Activated naive CD4-positive, alpha-beta T cell treated with anti-CD3 and anti-CD28 coated beads for 36 hours (primary cell): ENCODE results near the gene BEND6. TPM values are rescaled to one million over a fixed set of nuclear protein-coding genes. Genes with fewer than 3 reads are reported as not detected.

Experiments used
- CTCF ChIA-PET: fragments of 350-600 bp; sonication (Branson Sonifier 250); formaldehyde crosslinking; loops from one replicate; lab custom pipeline; 2021; ENCODE audit warnings: antibody characterized with exemption; lab: Charles Lee
- DNase-seq: peaks from one replicate; pipeline ENCODE4 v3.0.0-alpha.2; 2020
- H3K27ac Mint-ChIP-seq: one replicate; pipeline ENCODE4 v1.8.0; 2021; ENCODE audit warnings: mild to moderate bottlenecking, mixed read lengths
- H3K27me3 Mint-ChIP-seq: one replicate; pipeline ENCODE4 v1.8.0; 2021; ENCODE audit warnings: low read depth, mixed read lengths
- H3K36me3 Mint-ChIP-seq: one replicate; pipeline ENCODE4 v1.8.0; 2021; ENCODE audit warnings: low read depth, mixed read lengths
- H3K4me1 Mint-ChIP-seq: one replicate; pipeline ENCODE4 v1.8.0; 2021; ENCODE audit warnings: low read depth, mixed read lengths
- H3K4me3 Mint-ChIP-seq: one replicate; pipeline ENCODE4 v1.8.0; 2021; ENCODE audit warnings: mild to moderate bottlenecking, moderate library complexity, mixed read lengths
- H3K9me3 Mint-ChIP-seq: one replicate; pipeline ENCODE4 v1.8.0; 2021; ENCODE audit warnings: mixed read lengths
- intact Hi-C: fragments of 100-400 bp; cut with micrococcal nuclease; formaldehyde crosslinking; loops from one replicate; pipeline ENCODE4 v1.15.1; 2023
- total RNA-seq, 2 experiments: library from RNA; stranded (reverse); gene quantifications; one replicate each; pipeline ENCODE4 v1.2.3, GENCODE V29; 2021

The BEND6 gene
- total RNA-seq, 2 experiments from 2014 or later, result not detected

GRCh38 chr6:56961151-56961550, 6.2 kb downstream of the BEND6 start:
- intact Hi-C loops, result no loop called here
- CTCF ChIA-PET, result interaction anchor here (0.6 to 2.6 kb wide), 5 partner anchors 10 to 59 kb away, joined by 3 to 9 read pairs (median 8); no protein-coding TSS in a partner anchor
- DNase-seq, result peak; percentile 16
- H3K4me1 Mint-ChIP-seq, result no peaks in the 10 kb centered on the region
- H3K27me3 Mint-ChIP-seq, result peaks cover 24% of the 10 kb centered on the region
- no peak overlapping the region for H3K27ac Mint-ChIP-seq
- H3K4me3 Mint-ChIP-seq, result no peak overlapping the region
- no peaks in the 10 kb centered on the region for H3K36me3 Mint-ChIP-seq
- H3K9me3 Mint-ChIP-seq, result no peaks in the 10 kb centered on the region

GRCh38 chr6:56962441-56962840, 7.5 kb downstream of the BEND6 start:
- intact Hi-C loops, result no loop called here
- Mint-ChIP-seq H3K4me1 (no peaks in the 10 kb centered on the region), H3K27ac (no peak overlapping the region), H3K4me3 (no peak overlapping the region), H3K27me3 (peaks cover 15% of the 10 kb centered on the region), H3K36me3 (no peaks in the 10 kb centered on the region), H3K9me3 (no peaks in the 10 kb centered on the region)
- CTCF ChIA-PET, result interaction anchor here (1.5 kb wide), 1 partner anchor 58 kb away, joined by 5 read pairs; no protein-coding TSS in a partner anchor
- no peak for DNase-seq

GRCh38 chr6:56963043-56963442, 8.1 kb downstream of the BEND6 start:
- no peak for DNase-seq
- CTCF ChIA-PET, result interaction anchor here (1.5 to 2.3 kb wide), 2 partner anchors 8 to 59 kb away, joined by 5 read pairs; partner anchors contain the start of gene BEND6
- no peaks in the 10 kb centered on the region for H3K4me1 Mint-ChIP-seq
- intact Hi-C loops, result no loop called here
- no peaks in the 10 kb centered on the region for H3K9me3 Mint-ChIP-seq
- H3K27ac Mint-ChIP-seq, result no peak overlapping the region
- H3K4me3 Mint-ChIP-seq, result no peak overlapping the region
- peaks cover 13% of the 10 kb centered on the region for H3K27me3 Mint-ChIP-seq
- H3K36me3 Mint-ChIP-seq, result no peaks in the 10 kb centered on the region

- H3K27ac Mint-ChIP-seq, result no peak overlapping the region
- no peaks in the 10 kb centered on the region for H3K36me3 Mint-ChIP-seq
- CTCF ChIA-PET, result interaction anchor here (0.9 to 2.3 kb wide), 3 partner anchors 9 to 60 kb away, joined by 4 to 5 read pairs (median 5); partner anchors contain the start of gene BEND6
- no peak overlapping the region for H3K4me3 Mint-ChIP-seq
- no peaks in the 10 kb centered on the region for H3K9me3 Mint-ChIP-seq
- H3K27me3 Mint-ChIP-seq, result peaks cover 6% of the 10 kb centered on the region
- no peaks in the 10 kb centered on the region for H3K4me1 Mint-ChIP-seq
- intact Hi-C loops, result no loop called here
- DNase-seq, result no peak
Measured at GRCh38 chr6:56963793-56964192, 8.9 kb downstream of the BEND6 start.

GRCh38 chr6:56965126-56965525, 10.2 kb downstream of the BEND6 start:
- Mint-ChIP-seq H3K4me3 (no peak overlapping the region), H3K36me3 (no peaks in the 10 kb centered on the region), H3K27me3 (peaks cover 2% of the 10 kb centered on the region), H3K9me3 (no peaks in the 10 kb centered on the region), H3K27ac (no peak overlapping the region), H3K4me1 (no peaks in the 10 kb centered on the region)
- DNase-seq, result no peak
- intact Hi-C loops, result no loop called here
- CTCF ChIA-PET, result interaction anchor here (2.3 kb wide), 1 partner anchor 10 kb away, joined by 5 read pairs; the partner anchor contains the start of gene BEND6

GRCh38 chr6:56970849-56971248, 15.9 kb downstream of the BEND6 start:
- intact Hi-C loops, result no loop called here
- DNase-seq, result no peak
- Mint-ChIP-seq H3K9me3 (no peaks in the 10 kb centered on the region), H3K27me3 (peaks cover 2% of the 10 kb centered on the region), H3K27ac (no peak overlapping the region), H3K36me3 (no peaks in the 10 kb centered on the region), H3K4me3 (no peak overlapping the region), H3K4me1 (no peaks in the 10 kb centered on the region)
- CTCF ChIA-PET, result no interaction called here

GRCh38 chr6:56977192-56977591, 22.3 kb downstream of the BEND6 start:
- Mint-ChIP-seq H3K4me1 (no peaks in the 10 kb centered on the region), H3K4me3 (no peak overlapping the region), H3K9me3 (peaks cover 4% of the 10 kb centered on the region), H3K27ac (no peak overlapping the region), H3K27me3 (peaks cover 8% of the 10 kb centered on the region), H3K36me3 (no peaks in the 10 kb centered on the region)
- intact Hi-C loops, result no loop called here
- CTCF ChIA-PET, result no interaction called here
- no peak for DNase-seq

- intact Hi-C loops, result no loop called here
- no peak for DNase-seq
- peaks cover 8% of the 10 kb centered on the region for H3K27me3 Mint-ChIP-seq
- no peak overlapping the region for H3K27ac Mint-ChIP-seq
- no peaks in the 10 kb centered on the region for H3K4me1 Mint-ChIP-seq
- H3K4me3 Mint-ChIP-seq, result no peak overlapping the region
- CTCF ChIA-PET, result interaction anchor here (0.6 kb wide), 1 partner anchor 8 kb away, joined by 5 read pairs; no protein-coding TSS in a partner anchor
- no peaks in the 10 kb centered on the region for H3K36me3 Mint-ChIP-seq
- H3K9me3 Mint-ChIP-seq, result peaks cover 4% of the 10 kb centered on the region
Measured at GRCh38 chr6:56978530-56978929, 23.6 kb downstream of the BEND6 start.

GRCh38 chr6:56984361-56984760, 29.5 kb downstream of the BEND6 start:
- Mint-ChIP-seq H3K9me3 (no peaks in the 10 kb centered on the region), H3K4me3 (no peak overlapping the region), H3K4me1 (no peaks in the 10 kb centered on the region), H3K27me3 (peaks cover 12% of the 10 kb centered on the region), H3K27ac (no peak overlapping the region), H3K36me3 (no peaks in the 10 kb centered on the region)
- CTCF ChIA-PET, result no interaction called here
- no peak for DNase-seq
- intact Hi-C loops, result no loop called here

GRCh38 chr6:56984884-56985283, 30.0 kb downstream of the BEND6 start:
- no peak for DNase-seq
- intact Hi-C loops, result no loop called here
- CTCF ChIA-PET, result no interaction called here
- H3K27me3 Mint-ChIP-seq, result peaks cover 13% of the 10 kb centered on the region
- H3K4me3 Mint-ChIP-seq, result no peak overlapping the region
- no peak overlapping the region for H3K27ac Mint-ChIP-seq
- no peaks in the 10 kb centered on the region for H3K9me3 Mint-ChIP-seq
- no peaks in the 10 kb centered on the region for H3K36me3 Mint-ChIP-seq
- H3K4me1 Mint-ChIP-seq, result no peaks in the 10 kb centered on the region

- no peak overlapping the region for H3K4me3 Mint-ChIP-seq
- no peaks in the 10 kb centered on the region for H3K36me3 Mint-ChIP-seq
- intact Hi-C loops, result no loop called here
- no peaks in the 10 kb centered on the region for H3K9me3 Mint-ChIP-seq
- no peaks in the 10 kb centered on the region for H3K4me1 Mint-ChIP-seq
- H3K27me3 Mint-ChIP-seq, result peaks cover 13% of the 10 kb centered on the region
- H3K27ac Mint-ChIP-seq, result no peak overlapping the region
- CTCF ChIA-PET, result interaction anchor here (0.6 to 1.1 kb wide), 2 partner anchors 8 to 18 kb away, joined by 3 to 5 read pairs; no protein-coding TSS in a partner anchor
- no peak for DNase-seq
Measured at GRCh38 chr6:56986611-56987010, 31.7 kb downstream of the BEND6 start.

- CTCF ChIA-PET, result no interaction called here
- Mint-ChIP-seq H3K4me3 (no peak overlapping the region), H3K4me1 (no peaks in the 10 kb centered on the region), H3K27me3 (peaks cover 21% of the 10 kb centered on the region), H3K9me3 (no peaks in the 10 kb centered on the region), H3K27ac (no peak overlapping the region), H3K36me3 (no peaks in the 10 kb centered on the region)
- DNase-seq, result no peak
- intact Hi-C loops, result no loop called here
Measured at GRCh38 chr6:56988145-56988544, 33.2 kb downstream of the BEND6 start.

GRCh38 chr6:56992036-56992435, 37.1 kb downstream of the BEND6 start:
- H3K9me3 Mint-ChIP-seq, result no peaks in the 10 kb centered on the region
- no peak for DNase-seq
- intact Hi-C loops, result no loop called here
- CTCF ChIA-PET, result interaction anchor here (1.2 to 1.4 kb wide), 2 partner anchors 29 to 325 kb away, joined by 3 read pairs; partner anchors contain the start of gene PRIM2
- no peak overlapping the region for H3K4me3 Mint-ChIP-seq
- no peaks in the 10 kb centered on the region for H3K36me3 Mint-ChIP-seq
- no peak overlapping the region for H3K27ac Mint-ChIP-seq
- no peaks in the 10 kb centered on the region for H3K4me1 Mint-ChIP-seq
- peaks cover 20% of the 10 kb centered on the region for H3K27me3 Mint-ChIP-seq
